NCI-H2029 (cell line): ENCODE data around the gene UBN2.

Experiments used
- DNase-seq: peaks from one replicate; lab custom pipeline; 2025; lab: John Stamatoyannopoulos, UW

Gene UBN2

DNA sequence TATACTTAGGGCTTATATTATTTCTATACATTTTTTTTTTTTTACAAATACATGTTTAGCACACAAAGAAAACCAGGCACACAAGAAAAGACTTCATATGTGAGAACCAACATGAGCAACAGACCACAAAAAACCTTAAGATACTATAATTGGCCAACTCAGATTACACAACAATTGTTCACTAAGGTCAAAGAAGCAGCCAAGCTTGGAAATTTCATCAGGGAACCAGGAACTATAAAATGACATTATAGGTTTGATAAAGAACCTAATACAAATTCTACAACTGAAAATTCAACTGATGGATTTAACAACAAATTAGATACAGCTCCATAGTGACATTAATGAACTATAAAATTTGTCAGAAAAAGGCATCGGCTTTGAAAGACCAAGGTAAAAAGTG lies 124.3 kb downstream of the UBN2 start:
- no peak for DNase-seq
